Body of pancreas (tissue), 4 donors: ENCODE data around the gene LDB1. TPM values are rescaled to one million over a fixed set of nuclear protein-coding genes. Genes with fewer than 3 reads are reported as not detected.

Experiments used
- ATAC-seq: fragments of 150-250 bp; one replicate; pipeline ENCODE4 v1.9.1; 2016
- DNase-seq, 4 donors: peaks; one replicate each; pipeline ENCODE4 v3.0.0-alpha.2; 2019
- H3K27ac ChIP-seq, 4 donors: fragments of 200-600 bp; sonication (generic); 1 replicate in 3 of 4; 2 replicates in 1 of 4; pipeline versions ENCODE4 v1.5.1 to v1.6.1; 2016 to 2019; ENCODE audit warnings: mild to moderate bottlenecking in 1 of 4, mixed read lengths in 1 of 4, moderate library complexity in 1 of 4
- H3K27me3 ChIP-seq, 2 donors: fragments of 200-600 bp; sonication (generic); one replicate each; pipeline ENCODE4 v1.6.0; 2016; ENCODE audit warnings: mild to moderate bottlenecking in 1 of 2
- H3K36me3 ChIP-seq, 2 donors: fragments of 200-600 bp; sonication (generic); replicated peaks in 1 of 2; 2 replicates each; pipeline ENCODE4 v1.5.1; 2016; ENCODE audit warnings: low read depth in 2 of 2; ENCODE audit not compliant: insufficient read depth in 1 of 2
- H3K4me1 ChIP-seq: fragments of 200-600 bp; sonication (generic); one replicate; pipeline ENCODE4 v1.6.0; 2016
- H3K4me3 ChIP-seq, 2 donors: fragments of 200-600 bp; sonication (generic); 1 replicate in 1 of 2; 2 replicates in 1 of 2; pipeline ENCODE4 v1.5.1; 2016 to 2019
- H3K9me3 ChIP-seq, 3 donors: fragments of 200-600 bp; sonication (generic); 1 replicate in 2 of 3; 2 replicates in 1 of 3; pipeline ENCODE4 v1.5.1; 2016
- POLR2A ChIP-seq, 3 donors: fragments of 450-650 bp; IDR thresholded peaks; one replicate each; pipeline ENCODE4 v1.6.1; 2016; ENCODE audit warnings: antibody characterized with exemption in 3 of 3, mild to moderate bottlenecking in 2 of 3
- WGBS, 2 donors: methylation state at CpG; one replicate each; pipeline ENCODE4 v1.1.5; 2017; 5-methylcytosine and 5-hydroxymethylcytosine counted together
- intact Hi-C: fragments of 100-400 bp; cut with DNase I; formaldehyde crosslinking; loops from one replicate; pipeline ENCODE4 v1.15.1; 2023
- total RNA-seq, 2 donors: library from RNA; depleted of rRNA; stranded (reverse); fragments of >200 nt; gene quantifications; one replicate each; pipeline ENCODE4 v1.1.0, GENCODE V29; 2016
- TF ChIP-seq, protein P1 (sequence below), 7 experiments: fragments of 450-650 bp in 4 of 7; fragments of 200-600 bp in 3 of 7; sonication (generic) in 3 of 7; IDR thresholded peaks; one replicate each; pipeline ENCODE4 v1.5.1; 2016 to 2019; ENCODE audit warnings: antibody characterized with exemption in 7 of 7

The LDB1 gene
- total RNA-seq, 2 donors from 2014 or later, result 17.1 to 24.4 TPM

DNA sequence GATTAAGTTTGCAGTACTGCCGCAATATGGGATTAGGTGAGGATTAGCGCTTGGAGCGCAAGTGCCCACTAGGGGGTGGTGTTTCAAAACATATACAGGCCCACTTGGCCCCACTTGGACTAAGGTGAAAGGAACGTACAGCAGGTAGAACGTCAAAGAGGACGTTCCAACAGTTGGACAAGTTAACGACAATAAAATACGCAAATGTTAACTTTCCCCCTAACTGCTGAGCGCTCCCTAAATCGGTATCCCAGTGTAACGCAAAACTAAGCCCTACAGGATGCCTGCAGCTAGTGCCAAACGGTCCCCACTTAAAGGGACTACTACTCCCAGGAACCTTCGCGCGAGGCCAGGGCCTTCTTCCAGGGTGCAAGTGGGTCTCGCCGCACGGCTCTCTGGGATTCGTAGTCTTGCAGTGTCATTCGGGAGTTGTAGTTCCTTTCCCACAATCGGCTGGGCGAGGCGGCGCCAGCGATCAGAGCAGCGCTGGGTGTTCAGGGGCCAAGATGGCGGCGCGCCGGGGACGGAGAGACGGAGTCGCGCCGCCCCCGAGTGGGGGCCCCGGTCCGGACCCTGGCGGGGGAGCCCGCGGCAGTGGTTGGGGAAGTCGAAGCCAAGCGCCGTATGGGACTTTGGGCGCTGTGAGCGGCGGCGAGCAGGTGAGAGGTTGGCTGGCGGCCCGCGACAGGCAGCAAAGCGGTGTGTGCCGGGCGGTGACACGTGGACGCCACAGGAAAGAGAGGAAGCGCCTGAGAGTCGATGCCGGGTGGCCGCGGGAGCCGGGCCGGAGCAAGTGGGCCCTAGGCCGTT lies 12.6 kb upstream of the LDB1 start, which contains the start of gene PPRC1:
PPRC1 (plus strand) TSS at position 478 of the 810 bp plus-strand sequence; CDS start at position 507, 29 bp downstream.
- intact Hi-C loops, result no loop called here
- peak; percentile 98 to 99 (median 98) for DNase-seq
- Histone ChIP-seq H3K27ac (peak within 1 kb of the TSS; percentile 82 to 91 (median 86)), H3K4me1 (peaks cover 28% of the 10 kb centered on the region), H3K4me3 (peak within 1 kb of the TSS; percentile 84 to 86), H3K27me3 (no peaks in the 10 kb centered on the region), H3K9me3 (no peaks in the 10 kb centered on the region), H3K36me3 (no peaks in the 10 kb centered on the region)
- WGBS, 2 donors, result 0% methylated on average over 33 to 63 of the region's 64 CpGs
- ATAC-seq, result peak; percentile 97
- TF ChIP-seq POLR2A (IDR thresholded peaks at IDR 0.05), result peak; percentile 36 to 82 (median 77)
- TF ChIP-seq, protein P1, sequence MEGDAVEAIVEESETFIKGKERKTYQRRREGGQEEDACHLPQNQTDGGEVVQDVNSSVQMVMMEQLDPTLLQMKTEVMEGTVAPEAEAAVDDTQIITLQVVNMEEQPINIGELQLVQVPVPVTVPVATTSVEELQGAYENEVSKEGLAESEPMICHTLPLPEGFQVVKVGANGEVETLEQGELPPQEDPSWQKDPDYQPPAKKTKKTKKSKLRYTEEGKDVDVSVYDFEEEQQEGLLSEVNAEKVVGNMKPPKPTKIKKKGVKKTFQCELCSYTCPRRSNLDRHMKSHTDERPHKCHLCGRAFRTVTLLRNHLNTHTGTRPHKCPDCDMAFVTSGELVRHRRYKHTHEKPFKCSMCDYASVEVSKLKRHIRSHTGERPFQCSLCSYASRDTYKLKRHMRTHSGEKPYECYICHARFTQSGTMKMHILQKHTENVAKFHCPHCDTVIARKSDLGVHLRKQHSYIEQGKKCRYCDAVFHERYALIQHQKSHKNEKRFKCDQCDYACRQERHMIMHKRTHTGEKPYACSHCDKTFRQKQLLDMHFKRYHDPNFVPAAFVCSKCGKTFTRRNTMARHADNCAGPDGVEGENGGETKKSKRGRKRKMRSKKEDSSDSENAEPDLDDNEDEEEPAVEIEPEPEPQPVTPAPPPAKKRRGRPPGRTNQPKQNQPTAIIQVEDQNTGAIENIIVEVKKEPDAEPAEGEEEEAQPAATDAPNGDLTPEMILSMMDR (IDR thresholded peaks at IDR 0.05), result peak; percentile 87 to 99 (median 92)

DNA sequence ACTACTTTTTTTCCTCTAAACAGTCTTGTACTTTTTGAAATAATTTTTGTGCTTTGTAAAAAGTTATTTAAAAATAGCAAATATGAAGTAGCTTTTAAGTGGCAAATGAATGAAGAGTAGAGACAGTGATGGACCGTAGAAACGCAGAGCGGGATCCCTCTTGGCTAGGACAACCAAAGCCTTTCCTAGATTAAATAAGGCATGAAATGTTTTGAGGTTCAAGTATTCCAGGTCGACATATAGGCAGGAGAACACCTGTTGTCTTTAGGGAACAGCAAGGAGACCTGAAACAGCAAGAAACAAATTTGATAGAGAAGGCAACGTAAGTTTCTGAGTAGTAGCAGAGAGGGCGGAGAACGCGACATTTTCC lies 12.0 kb upstream of the LDB1 start:
- 11 to 16% methylated on average over 8 of the region's 8 CpGs for WGBS, 2 donors
- no peak for ATAC-seq
- intact Hi-C loops, result no loop called here
- no peak for TF ChIP-seq POLR2A (IDR thresholded peaks at IDR 0.05)
- TF ChIP-seq, protein P1 (IDR thresholded peaks at IDR 0.05), result no peak
- H3K27ac ChIP-seq, result peak overlapping the region; percentile 62 to 91 (median 86)
- no peaks in the 10 kb centered on the region for H3K9me3 ChIP-seq
- H3K4me1 ChIP-seq, result peaks cover 28% of the 10 kb centered on the region
- H3K27me3 ChIP-seq, result no peaks in the 10 kb centered on the region
- H3K36me3 ChIP-seq, result no peaks in the 10 kb centered on the region
- no peak for DNase-seq
- H3K4me3 ChIP-seq, result no peak overlapping the region

DNA sequence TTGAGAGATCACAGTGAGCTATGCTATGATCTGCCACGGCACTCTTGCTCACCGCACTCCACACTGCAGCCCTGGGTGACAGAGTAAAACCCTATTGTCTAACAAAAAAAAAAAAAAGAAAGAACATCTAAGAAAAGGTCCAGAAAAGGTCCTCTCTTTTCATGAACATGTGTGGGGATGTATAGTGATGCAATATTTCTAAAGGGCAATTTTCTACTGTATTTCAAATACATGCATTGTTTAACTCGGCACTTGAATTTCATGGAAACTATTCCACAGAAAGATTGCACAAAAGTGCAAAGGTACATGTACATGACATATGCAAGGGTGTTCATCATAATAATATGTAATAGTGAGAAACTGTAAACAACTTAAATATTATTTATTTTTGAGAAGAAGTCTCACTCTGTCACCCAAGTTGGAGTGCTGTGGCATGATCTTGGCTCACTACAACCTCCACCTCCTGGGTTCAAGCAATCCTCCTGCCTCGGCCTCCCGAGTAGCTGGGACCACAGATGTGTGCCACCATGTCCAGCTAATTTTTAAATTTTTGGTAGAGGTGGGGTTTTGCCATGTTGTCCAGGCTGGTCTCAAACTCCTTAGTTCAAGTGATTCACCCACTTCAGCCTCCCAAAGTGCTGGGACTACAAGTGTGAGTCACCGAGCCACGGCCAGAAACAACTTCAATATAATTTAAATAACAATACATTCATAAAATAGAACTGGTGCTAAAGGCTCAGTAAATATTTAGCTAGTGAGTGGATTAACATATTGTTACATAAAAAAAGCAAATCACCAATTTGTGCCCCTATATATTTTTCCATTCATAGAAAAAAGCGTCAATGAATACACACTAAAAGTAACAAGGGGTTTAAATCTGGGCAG lies 11.4 kb upstream of the LDB1 start:
- intact Hi-C loops, result no loop called here
- Histone ChIP-seq H3K27me3 (no peaks in the 10 kb centered on the region), H3K4me1 (peaks cover 26% of the 10 kb centered on the region), H3K9me3 (no peaks in the 10 kb centered on the region), H3K36me3 (no peaks in the 10 kb centered on the region), H3K27ac (peak overlapping the region in 3 of 4 donors; percentile 83 to 91 (median 88)), H3K4me3 (no peak overlapping the region)
- WGBS, 2 donors, result 87% methylated on average over 8 of the region's 8 CpGs
- TF ChIP-seq, protein P1 (IDR thresholded peaks at IDR 0.05), result no peak
- TF ChIP-seq POLR2A (IDR thresholded peaks at IDR 0.05), result no peak
- DNase-seq, result no peak
- no peak for ATAC-seq

DNA sequence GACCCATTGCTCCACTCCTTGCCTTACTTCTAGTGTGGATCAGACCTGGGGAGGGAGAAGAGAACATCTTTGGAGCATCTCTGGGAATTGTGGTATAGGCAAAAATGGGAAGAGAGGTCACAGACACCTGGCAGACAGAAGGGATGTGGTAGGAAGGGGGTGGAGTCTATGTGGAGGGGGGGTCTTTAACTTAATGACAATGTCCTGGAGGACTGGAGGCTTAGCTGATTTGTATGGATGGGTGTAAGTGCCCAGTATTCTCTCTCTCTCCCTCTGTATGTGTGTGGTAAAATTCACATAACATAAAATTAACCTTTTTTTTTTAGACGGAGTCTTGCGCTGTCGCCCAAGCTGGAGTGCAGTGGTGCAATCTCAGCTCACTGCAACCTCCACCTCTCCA lies 3.1 kb upstream of the LDB1 start:
- 76 to 91% methylated on average over 3 of the region's 3 CpGs for WGBS, 2 donors
- Histone ChIP-seq H3K9me3 (no peaks in the 10 kb centered on the region), H3K27me3 (no peaks in the 10 kb centered on the region), H3K4me1 (peaks cover 23% of the 10 kb centered on the region), H3K36me3 (no peaks in the 10 kb centered on the region), H3K27ac (no peak overlapping the region), H3K4me3 (no peak overlapping the region)
- no peak for DNase-seq
- TF ChIP-seq POLR2A (IDR thresholded peaks at IDR 0.05), result no peak
- TF ChIP-seq, protein P1 (IDR thresholded peaks at IDR 0.05), result no peak
- ATAC-seq, result no peak
- intact Hi-C loops, result no loop called here
